NCI-H2107 treated with DMSO at 0.1 percent for 48 hours (cell line): ENCODE results near the gene SF3A2.

ENCODE experiments used
- DNase-seq: peaks from one replicate; lab custom pipeline; 2025; ENCODE audit not compliant: unreplicated experiment; lab: John Stamatoyannopoulos, UW

The SF3A2 gene

DNA sequence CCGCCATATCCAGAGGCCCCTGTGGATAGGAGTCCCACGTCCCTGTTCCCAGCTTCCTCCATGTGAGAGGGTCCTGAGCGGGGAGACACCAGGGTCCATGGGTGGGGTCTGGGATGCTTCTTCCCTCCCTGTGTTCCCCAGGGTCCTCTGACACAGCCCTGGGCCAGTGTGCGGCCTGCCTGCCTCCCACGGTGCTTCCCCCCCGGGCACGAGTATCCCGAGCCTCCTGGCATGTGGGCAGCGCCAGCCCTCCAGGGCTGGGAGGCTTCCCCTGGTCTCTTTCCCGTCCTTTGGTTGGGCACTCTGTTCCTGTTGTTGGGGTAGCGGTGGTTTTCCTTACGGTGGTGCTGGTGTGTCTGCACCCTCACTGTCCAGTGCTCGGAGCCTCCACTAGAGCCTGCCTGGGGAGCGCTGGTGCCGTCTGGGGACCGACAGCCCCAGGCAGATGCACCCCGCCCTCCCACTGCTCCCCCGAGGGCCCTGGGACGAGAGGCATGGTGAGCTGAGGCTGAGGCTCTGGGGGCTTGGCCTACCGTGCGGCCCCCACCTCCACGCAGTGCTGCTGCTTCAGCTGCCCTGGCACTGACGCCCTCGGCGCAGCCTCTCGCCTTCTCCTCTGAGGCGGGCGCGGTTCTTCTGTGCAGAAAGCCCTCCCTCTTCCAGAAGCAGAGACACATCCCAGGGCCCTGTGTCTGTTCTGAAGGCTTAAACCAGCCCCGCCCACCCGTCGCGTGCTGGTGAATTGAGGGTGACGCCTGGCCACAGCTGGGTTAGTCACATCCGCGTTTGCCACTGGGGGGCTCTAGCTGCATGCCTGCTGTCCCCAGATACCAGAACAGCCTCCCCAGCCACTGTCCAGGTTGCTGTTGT is 28.4 kb upstream of the SF3A2 start:
- DNase-seq, result no peak

DNA sequence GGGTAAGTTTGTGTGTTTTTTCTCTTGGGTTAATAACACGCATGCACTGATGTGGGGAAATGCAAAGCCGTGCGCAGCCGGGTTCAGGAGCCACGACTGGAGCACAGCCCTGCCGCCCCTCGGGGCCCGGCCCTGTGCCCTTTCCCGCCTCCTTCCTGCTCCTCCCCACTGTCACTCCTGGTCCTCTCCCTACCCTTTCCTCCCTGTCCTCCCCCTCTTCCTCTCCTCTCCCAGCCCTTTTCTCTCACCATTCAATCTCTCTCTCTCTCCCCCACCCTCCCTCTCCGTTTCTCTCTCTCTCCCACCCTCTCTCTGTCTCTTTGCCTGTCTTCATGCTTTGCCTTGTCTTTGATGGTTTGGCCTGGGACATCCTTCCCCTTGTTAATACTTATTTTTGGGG is 27.6 kb upstream of the SF3A2 start:
- no peak for DNase-seq

DNA sequence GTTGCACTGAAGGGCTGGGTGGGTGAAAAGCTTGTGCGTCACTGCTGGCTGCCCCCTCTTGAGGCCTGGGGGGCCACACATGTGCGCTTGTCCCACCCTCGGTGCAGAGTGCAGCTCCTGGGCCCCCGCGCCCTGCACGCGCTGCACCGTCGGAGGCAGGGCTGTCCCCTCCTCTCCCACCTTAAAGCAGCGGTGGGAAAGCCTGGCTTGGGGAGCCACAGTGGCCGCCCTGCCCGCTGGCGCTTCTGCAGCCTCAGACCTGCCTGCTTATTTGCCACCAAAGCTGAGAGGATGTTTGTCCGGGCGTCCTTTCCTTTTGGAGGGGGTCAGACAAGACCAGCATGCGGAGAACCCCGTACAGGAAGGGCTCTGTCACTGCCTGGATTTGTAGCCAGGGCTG is 27.2 kb upstream of the SF3A2 start:
- no peak for DNase-seq

DNA sequence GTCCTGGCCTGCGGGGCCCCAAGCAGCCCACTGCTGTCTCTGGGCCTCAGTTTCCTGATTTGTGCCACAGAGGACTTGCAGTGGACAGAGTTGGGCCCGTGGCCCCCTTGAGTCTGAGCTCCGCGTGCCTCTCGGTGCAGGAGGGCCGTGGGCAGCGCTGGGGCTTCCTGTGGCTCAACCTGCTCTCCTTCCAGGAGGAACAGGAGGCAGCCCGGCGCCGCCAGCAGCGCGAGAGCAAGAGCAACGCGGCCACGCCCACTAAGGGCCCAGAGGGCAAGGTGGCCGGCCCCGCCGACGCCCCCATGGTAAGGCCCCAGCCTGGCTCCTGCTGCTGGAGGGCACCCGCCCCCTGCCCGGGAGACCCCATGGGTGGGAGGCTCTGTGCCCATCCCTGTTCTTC is 26.4 kb upstream of the SF3A2 start:
- no peak for DNase-seq

DNA sequence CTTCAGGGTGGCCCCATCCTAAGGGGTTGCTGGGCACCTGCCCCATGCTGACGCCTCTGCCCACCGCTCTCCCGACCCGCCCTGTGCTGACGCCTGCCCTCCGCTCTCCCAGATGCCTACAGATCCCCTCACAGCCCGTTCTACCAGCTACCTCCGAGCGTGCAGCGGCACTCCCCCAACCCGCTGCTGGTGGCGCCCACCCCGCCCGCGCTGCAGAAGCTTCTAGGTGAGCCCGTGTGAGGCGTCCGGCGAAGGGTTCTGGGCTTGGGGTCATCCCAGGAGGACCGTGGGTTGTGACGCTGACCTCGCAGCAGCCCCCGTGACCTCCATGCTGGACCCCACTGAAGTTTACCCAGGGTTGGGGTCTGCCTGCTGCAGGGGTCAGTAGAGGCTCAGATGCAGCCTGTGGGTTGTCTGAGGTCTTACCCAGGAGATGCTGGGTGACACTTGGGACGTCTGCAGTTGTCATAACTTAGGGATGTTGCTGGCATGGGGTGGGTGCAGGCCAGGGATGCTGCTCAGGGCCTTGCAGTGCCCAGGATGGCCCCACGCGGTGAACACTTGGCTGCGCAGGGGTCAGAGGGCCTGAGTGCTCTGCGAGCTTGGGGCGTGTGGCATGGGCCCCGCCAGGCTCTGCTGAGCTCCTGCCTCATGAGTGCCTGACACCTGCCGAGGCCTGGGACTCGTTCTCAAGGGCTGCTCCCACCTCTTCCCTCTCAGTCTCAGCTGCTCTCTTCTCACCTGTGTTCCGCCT is 25.5 kb upstream of the SF3A2 start:
- DNase-seq, result no peak

DNA sequence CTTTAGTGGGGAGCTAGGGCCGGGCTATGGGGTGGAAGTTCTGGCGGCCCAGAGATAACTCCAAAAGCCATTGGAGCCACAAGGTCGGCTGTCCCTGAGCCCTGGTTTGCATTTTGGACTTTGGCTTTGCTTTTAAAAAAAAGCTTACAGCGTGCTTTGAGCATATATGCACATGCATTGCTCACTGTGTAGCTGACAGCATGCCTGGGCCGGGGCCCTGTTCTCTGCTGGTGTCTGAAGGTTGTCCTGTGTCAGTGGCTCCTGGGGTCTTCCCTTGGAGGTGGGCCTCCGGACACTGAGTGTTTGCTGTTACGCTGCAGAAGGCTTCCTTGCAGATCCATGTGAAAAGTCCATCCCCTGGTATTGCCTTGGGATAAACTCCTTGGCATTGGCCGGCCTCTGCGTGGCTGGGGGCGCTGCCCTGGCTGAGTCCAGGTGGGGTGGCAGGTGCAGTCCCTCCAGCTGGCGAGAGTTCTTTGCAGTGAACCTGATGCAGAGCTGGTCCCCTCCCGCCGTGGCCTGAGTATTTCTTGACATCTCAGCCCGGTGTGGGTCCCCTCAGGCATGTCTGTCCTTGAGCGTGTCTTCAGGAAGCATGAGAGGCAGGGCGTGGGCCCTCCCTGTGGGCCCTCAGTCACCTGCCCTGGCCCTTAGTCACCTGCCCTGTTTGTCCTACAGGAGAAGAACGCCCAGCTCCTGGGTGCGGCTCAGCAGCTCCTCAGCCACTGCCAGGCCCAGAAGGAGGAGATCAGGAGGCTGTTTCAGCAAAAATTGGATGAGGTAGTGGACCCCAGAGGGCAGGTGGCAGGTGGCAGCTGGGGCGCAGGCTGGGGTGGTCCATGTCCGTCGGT is 23.5 kb upstream of the SF3A2 start:
- no peak for DNase-seq

DNA sequence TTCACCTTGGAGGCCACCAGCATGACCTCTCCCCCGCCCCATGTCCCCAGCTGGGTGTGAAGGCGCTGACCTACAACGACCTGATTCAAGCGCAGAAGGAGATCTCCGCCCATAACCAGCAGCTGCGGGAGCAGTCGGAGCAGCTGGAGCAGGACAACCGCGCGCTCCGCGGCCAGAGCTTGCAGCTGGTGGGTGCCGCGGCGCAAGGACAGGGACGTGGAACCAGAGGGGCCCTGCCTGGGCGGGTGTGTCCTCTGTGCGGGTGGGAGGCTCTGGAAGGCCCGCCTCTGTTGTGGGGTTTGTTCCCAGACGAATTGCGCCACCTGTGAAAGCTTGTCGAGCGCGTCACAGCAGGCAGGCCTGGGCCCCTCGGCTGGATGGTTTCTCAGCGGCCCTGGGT is 22.8 kb upstream of the SF3A2 start:
- DNase-seq, result no peak

DNA sequence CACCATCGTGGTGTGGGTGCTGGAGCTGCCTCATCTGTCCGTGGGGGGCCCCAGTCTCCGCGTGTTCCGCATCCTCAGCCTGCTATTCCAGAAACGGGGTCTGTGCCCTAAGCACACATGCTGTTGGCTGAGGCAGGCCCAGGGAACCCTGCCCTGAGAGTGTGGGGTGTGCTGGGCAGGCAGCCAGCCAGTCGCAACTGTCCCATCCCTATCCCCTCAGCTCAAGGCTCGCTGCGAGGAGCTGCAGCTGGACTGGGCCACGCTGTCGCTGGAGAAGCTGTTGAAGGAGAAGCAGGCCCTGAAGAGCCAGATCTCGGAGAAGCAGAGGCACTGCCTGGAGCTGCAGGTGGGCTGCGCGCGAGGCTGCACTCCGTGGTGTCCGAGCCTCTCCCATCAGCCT is 22.4 kb upstream of the SF3A2 start:
- no peak for DNase-seq

DNA sequence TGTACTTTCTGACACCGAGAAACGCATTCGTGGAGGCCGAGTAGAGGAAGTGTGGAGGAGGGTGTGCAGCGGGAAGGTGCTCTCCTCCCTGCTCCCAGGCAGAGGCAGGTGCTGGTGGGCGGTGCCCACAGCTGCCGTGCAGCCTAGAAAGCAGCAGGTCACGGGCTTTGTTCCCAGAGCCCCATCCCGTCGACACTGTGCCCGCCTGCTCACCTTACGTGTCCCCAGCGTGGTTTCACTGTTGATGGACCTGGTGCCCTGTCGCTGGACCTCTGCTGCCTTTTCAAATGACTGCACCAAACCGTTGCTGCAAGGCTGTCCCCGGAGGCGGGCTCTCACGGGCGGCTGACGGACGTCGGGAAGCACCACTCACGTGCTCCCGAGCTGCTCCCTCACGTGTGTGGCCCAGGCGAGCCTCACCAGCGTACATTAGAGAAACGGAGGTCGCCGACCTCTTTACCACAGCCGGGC is 21.3 kb upstream of the SF3A2 start:
- peak; percentile 54 for DNase-seq

DNA sequence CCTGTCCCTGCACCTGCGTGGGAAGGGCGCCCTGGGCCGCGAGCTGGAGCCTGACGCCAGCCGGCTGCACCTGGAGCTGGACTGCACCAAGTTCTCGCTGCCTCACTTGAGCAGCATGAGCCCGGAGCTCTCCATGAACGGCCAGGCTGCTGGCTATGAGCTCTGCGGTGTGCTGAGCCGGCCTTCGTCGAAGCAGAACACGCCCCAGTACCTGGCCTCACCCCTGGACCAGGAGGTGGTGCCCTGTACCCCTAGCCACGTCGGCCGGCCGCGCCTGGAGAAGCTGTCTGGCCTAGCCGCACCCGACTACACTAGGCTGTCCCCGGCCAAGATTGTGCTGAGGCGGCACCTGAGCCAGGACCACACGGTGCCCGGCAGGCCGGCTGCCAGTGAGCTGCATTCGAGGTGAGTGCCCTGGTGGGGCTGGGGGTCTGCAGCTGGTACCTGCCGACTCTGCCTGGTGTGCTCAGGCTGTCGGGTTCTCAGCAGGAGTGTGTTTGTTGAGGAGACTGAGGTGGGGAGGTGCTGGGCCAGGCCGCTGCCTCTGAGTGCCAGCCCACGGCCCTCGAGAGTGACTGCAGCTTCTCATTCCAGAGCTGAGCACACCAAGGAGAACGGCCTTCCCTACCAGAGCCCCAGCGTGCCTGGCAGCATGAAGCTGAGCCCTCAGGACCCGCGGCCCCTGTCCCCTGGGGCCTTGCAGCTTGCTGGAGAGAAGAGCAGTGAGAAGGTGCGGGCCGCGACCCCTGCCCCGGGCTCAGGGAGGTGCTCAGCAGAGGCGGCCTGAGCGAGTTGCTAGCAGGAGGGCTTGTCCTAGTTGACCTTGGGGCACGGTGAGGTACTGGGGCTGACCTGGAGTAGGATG is 20.0 kb upstream of the SF3A2 start:
- DNase-seq, result no peak

DNA sequence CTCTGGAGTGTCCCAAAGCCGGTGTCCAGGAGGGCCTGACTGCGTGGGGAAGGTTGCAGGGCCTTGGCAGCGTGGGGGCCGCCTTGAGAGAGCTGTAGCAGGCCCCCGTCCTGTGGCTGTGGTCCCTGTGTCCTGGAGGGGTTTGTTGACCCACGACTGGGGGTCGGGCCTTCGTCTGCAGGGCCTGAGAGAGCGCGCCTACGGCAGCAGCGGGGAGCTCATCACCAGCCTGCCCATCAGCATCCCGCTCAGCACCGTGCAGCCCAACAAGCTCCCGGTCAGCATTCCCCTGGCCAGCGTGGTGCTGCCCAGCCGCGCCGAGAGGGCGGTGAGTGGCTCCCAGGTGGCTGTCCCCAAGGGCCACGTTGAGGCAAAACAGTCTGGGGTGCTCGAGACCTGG is 19.0 kb upstream of the SF3A2 start:
- DNase-seq, result no peak

DNA sequence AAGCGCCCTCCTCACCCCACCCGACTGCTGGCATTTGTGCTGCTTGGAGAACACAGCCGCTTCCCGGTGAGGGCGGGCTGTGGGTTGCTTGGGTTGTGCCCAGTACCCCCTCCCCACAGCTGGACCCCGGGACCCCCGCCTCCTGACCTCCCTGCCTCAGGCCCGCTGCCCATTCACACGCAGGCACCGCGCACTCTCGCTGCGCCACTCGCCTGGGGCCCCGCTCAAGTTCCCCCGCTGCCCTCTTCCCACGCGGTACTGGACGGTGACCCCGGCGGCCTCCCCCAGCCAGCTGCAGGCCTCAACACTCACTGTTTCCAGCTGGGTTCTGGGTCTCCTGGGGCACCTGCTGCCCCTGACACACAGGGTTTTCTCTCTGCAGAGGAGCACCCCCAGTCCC is 16.9 kb upstream of the SF3A2 start:
- no peak for DNase-seq

DNA sequence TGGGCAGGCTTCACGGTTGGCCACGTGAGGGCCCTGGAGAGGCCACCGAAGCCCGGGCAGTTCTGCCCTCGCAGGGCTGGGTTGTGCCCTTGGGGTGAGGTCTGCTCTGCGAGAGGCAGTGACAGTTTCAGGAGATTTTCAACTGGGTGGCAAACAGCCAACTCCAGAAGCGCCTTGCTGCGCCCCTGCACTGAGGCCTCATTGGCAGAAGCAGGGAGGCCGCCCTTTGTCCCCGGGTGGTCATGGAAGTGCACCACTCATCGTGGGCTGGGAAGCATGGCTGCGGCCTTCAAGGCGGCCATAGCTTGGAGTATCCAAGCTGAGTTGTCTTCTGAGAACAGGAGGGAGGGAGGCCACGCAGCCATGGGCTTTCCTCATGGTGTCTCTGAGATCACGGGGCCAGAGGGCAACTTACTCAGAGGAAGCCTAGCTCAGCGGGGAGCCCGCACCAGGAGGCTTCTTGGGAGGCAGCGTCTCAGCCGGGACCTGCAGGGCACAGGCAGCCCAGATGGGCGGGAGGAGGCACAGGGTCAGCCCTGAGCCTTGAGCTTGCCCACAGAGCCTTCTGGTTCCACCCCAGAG is 15.3 kb upstream of the SF3A2 start:
- no peak for DNase-seq

DNA sequence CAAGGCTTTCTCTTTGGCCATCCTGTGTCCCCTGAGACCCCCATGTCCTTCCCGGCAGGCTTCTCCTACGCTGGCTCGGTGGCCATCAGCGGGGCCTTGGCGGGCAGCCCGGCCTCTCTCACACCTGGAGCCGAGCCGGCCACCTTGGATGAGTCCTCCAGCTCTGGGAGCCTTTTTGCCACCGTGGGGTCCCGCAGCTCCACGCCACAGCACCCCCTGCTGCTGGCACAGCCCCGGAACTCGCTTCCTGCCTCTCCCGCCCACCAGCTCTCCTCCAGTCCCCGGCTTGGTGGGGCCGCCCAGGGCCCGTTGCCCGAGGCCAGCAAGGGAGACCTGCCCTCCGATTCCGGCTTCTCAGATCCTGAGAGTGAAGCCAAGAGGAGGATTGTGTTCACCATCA is 14.7 kb upstream of the SF3A2 start:
- DNase-seq, result no peak

DNA sequence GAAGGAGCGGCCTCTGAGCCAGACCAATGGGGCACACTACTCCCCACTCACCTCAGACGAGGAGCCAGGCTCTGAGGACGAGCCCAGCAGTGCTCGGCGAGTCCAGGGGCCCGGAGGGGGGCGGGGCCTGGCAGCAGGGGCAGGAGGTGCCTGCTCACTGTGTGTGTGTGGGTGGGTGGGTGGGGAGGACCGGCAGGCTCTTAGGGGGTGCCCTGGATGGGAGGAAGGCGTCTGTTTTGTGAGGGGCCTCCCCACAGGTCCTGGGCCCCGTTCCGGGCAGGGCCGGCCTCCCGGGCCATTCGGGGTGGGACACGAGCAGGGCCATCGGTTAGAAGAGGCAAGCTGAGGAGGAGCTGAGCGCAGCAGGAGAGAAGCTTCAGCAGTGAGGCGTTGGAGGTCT is 13.2 kb upstream of the SF3A2 start:
- no peak for DNase-seq

DNA sequence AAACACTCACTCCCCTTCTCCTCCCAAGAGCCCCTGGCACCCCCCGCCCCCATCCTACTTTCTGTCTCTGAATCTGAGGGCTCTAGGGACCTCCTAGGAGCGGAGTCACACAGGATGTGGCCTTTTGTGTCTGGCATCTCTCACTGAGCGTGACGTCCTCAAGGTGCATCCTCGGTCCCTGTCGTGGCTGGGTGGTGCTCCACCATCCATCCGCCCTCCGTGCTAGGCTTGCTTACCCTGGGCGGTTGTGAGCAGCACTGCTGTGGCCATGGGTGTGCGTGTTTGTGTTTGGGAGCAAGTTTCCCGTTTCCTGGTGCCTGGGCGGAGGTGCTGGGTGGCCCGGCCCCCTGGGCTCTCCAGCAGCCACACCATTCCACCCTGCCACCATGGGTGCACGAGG is 12.7 kb upstream of the SF3A2 start:
- DNase-seq, result no peak

DNA sequence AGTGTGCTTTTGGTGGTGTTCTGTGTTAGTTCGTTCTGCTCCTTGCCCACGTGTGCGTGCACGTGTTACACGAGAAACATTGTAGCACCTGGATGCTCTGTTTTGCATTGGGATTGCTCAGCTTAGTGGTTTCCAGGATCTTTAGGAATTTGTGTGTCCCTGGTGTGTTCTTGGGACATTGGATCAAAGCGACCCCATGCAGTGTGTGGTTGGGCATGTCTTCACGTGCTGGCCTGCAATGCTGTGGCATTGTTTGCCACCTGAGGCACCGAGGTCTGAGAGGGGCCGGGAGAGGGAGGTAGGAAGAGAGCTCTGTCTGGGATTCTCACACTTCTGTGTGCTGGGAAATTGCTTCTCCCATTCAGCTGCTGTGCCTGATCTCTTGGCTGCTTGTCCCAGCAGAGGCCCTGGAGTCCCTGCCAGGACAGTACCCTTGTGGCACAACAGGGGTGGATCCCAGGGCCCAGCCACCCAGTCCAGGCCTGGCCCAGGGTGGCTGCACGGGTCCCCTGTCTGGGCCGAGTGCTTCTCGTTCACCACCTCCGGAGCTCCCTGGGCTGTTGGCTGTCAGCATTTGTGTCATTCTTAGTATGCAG is 11.8 kb upstream of the SF3A2 start:
- no peak for DNase-seq

DNA sequence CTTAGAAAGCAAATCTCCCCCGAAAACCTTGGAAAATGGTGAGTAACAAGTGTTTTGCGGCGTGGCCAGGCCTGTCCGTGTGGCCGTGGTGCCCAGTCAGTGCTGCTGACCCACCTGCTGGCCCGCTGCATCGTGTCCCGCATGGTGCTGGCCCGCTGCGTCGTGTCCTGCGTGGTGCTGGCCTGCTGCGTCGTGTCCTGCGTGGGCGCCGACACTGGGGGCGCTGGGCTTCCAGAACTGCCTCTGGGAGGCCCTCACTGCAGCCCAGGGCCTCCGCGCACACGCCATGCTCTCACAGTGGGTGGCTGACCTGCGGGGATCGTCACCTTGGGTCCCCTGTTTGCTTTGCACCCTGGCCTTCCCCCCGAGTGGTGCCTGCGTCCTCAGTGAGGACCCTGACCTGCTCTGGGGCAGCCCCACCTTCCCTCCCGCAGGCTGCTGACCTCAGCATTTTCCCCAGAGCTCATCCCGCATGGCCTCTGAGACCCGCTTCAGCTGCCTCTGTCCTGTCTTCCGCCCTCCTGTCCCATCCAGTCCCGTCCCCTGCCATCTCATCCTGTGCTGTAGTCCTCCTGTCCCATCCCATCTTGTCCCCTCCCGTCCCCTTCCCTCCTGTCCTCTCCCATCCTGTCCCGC is 11.1 kb upstream of the SF3A2 start:
- no peak for DNase-seq
